ENCODE data around the gene SEMA4G.

The SEMA4G gene

DNA sequence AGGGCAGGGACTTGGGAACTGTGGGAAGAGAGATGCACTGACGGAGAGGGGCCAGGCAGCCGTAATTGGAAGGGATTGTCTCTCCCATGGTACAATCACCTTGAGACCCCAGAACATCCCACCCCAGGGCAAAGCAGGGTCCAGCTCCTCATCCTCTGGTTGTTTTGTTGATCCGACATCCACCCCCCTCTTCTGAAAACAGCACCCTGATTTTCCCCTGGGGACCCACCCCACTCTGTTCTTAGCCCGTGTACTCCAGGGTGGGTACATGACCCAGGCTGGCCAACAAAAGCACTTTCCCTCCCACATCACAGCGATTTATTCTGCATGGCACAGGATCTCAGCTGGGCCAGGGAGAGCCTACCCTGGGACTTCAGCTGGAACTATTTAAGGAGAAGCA lies 47.5 kb downstream of the SEMA4G start:
- Histone ChIP-seq H3K9ac (ENCODE audit: insufficient read length, low read depth) (no peak overlapping the region), H3K36me3 (ENCODE audit: insufficient read depth, insufficient read length, low read length) (no peaks in the 10 kb centered on the region), H3K4me1 (ENCODE audit: insufficient read depth, insufficient read length) (peaks cover 13% of the 10 kb centered on the region), H3K27me3 (ENCODE audit: insufficient read depth, insufficient read length) (peaks cover 21% of the 10 kb centered on the region), H3K9me3 (ENCODE audit: insufficient read depth, low read length) (no peaks in the 10 kb centered on the region), H3K4me3 (ENCODE audit: insufficient read length, low read depth) (no peak overlapping the region)
- DNase-seq (ENCODE audit: low read depth, low spot score), result no peak
- TF ChIP-seq SUZ12 (IDR thresholded peaks at IDR 0.05; ENCODE audit: extremely low read depth, insufficient read depth, insufficient read length) (no peak), ZNF274 (IDR thresholded peaks at IDR 0.05; ENCODE audit: low read depth, low read length) (no peak), YY1 (IDR thresholded peaks at IDR 0.05; ENCODE audit: insufficient read depth, insufficient read length) (no peak)

DNA sequence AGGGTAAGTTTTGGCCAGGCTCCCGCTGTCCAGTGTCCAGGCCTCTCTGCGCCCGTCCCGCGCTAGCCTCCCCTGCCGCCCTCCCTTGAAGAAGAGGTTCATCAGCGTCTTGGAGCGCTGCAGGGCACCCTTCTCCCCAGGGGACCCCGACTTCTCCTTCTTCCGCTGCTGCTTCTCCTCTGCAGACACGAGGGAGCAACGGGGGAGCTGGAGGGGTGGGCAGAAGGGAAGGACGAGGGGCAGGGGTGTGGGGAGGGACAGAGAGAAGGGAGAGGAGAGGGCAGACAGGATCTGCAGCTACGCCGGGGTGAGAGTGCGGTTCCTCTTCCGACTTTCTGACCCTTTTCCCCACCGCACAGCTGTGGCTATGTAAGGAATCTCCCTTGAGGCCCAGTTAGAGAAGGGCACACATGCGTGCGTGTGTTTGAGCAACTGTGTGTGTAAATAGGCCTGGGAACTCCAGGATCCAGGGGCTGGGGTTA lies 48.9 kb downstream of the SEMA4G start:
- no peak for TF ChIP-seq YY1 (IDR thresholded peaks at IDR 0.05; ENCODE audit: insufficient read depth, insufficient read length)
- no peak for TF ChIP-seq SUZ12 (IDR thresholded peaks at IDR 0.05; ENCODE audit: extremely low read depth, insufficient read depth, insufficient read length)
- TF ChIP-seq ZNF274 (IDR thresholded peaks at IDR 0.05; ENCODE audit: low read depth, low read length), result no peak
- DNase-seq (ENCODE audit: low read depth, low spot score), result no peak
- Histone ChIP-seq H3K9me3 (ENCODE audit: insufficient read depth, low read length) (no peaks in the 10 kb centered on the region), H3K36me3 (ENCODE audit: insufficient read depth, insufficient read length, low read length) (no peaks in the 10 kb centered on the region), H3K27me3 (ENCODE audit: insufficient read depth, insufficient read length) (peaks cover 21% of the 10 kb centered on the region), H3K9ac (ENCODE audit: insufficient read length, low read depth) (peak overlapping the region; percentile 74), H3K4me3 (ENCODE audit: insufficient read length, low read depth) (peak overlapping the region; percentile 27), H3K4me1 (ENCODE audit: insufficient read depth, insufficient read length) (peaks cover 10% of the 10 kb centered on the region)

DNA sequence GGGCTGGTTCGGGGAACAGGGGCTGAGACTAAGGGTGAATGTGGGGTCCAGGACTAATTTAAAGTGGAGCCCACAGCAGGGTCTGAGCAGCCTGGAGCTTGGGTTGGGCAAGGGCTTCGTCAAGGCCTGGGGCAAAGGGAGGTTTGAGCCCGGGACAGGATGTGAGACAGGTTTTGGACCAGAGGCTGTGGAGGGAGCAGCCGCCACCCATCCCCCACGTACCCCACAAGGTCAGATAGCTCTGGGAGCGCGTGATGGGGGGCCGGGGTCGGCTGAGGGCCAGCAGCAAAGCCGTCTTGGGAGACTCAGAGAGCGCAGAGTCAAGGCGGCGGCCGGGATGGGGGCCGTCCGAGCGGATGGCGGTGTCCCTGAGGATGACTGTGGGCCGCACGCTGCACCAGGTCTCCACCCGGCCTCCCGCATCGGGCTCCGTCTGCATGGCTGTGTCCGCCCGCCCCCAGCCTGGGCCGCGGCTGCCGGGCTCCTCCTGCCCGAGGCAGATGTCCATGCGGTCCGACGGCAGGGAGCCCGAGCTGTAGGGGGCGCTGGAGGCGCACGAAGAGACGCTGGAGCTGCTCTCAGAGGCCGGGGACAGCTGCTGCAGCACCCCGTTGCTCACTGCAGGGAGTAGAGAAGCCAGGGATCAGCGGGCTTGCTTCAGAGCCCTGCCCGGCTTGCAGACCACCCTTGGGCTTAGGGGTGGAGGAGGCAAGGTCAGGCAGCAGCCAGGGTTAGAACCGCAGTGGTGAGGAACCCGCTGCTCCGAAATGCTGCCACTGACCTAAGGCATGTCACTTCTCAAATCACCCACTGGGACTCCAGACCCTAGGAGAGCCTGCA lies 49.5 kb downstream of the SEMA4G start:
- no peaks in the 10 kb centered on the region for H3K36me3 ChIP-seq (ENCODE audit: insufficient read depth, insufficient read length, low read length)
- TF ChIP-seq YY1 (IDR thresholded peaks at IDR 0.05; ENCODE audit: insufficient read depth, insufficient read length) (no peak), ZNF274 (IDR thresholded peaks at IDR 0.05; ENCODE audit: low read depth, low read length) (no peak), SUZ12 (IDR thresholded peaks at IDR 0.05; ENCODE audit: extremely low read depth, insufficient read depth, insufficient read length) (no peak)
- peak; percentile 70 for DNase-seq (ENCODE audit: low read depth, low spot score)
- H3K9me3 ChIP-seq (ENCODE audit: insufficient read depth, low read length), result no peaks in the 10 kb centered on the region
- H3K27me3 ChIP-seq (ENCODE audit: insufficient read depth, insufficient read length), result peaks cover 21% of the 10 kb centered on the region
- peak overlapping the region; percentile 74 for H3K9ac ChIP-seq (ENCODE audit: insufficient read length, low read depth)
- H3K4me1 ChIP-seq (ENCODE audit: insufficient read depth, insufficient read length), result peaks cover 10% of the 10 kb centered on the region
- peak overlapping the region; percentile 27 for H3K4me3 ChIP-seq (ENCODE audit: insufficient read length, low read depth)

All from NT2/D1 (cell line).